Smooth muscle cell of the brain vasculature (primary cell): ENCODE data around the gene EML1.

Experiments
- DNase-seq: peaks from one replicate; pipeline ENCODE4 v3.0.0-alpha.2; 2012; ENCODE audit warnings: low read depth, low spot score

The EML1 gene

DNA sequence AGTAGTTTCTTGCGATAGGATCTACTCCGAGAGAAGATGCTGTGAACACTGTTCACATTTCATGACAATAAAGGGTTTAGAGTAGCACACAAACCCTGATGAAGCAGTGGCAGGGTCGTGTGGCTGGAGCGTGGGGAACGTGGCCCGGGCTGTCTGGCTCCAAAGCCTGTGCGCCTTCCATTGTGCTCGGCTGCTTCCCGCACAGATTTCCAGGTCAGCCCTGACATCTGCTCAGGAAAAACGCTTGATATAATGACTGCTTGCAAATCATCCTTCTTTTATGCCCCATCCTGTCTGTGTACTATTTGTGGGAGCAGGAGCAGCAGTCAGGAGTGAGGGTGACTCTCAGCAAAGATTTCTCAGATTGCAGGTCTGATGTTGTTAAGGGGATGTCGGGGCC is 78.6 kb downstream of the EML1 start:
- DNase-seq, result no peak

DNA sequence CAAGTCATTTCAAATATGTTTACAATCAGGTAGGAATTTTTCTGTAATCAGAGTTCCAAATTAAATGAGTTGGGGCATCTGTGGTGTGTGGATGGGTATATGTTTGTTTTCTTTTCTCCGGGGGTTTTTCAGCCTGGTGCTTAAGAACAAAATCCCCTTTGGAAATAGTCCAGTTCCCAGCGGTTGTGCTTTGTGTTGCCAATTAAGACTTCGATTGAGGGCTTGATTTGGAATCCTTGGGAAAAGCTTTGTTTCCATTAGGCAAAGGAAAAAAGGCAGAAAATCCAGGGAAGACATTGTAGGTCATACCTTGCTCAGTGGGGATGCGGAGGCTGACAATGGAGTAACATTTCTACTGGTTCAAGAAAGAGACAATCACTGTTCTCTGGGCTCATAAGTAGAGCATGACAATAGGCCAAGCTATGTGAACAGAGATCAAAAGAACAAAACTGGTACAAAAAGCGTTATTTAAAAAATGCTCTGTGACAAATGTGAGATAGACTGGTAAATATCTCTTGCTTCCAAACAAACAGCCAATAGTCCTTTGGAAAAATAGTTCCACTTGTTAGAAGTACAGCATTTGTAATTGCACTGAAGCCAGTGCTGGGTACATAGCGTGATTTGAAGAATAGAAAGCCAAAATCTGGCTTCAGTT is 79.7 kb downstream of the EML1 start:
- DNase-seq, result no peak

DNA sequence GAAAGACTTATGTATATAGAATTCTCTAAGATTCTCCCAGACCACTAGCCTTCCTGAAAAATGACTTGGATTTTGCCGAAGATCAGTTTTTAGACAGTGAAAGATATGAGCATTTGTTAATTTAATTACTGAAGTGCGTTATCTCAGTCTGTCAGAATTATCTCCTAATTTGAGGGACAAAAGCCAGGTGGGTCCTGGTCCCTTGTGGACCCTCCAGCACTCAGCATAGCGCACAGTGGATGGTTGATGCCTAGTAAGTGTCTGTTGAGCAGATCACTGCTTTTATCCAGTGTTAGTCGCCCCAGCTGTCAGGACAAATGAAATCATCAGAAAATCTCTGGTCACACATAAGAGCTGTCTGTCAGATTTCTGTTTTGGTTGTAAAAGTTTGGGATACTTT is 80.4 kb downstream of the EML1 start:
- DNase-seq, result no peak

DNA sequence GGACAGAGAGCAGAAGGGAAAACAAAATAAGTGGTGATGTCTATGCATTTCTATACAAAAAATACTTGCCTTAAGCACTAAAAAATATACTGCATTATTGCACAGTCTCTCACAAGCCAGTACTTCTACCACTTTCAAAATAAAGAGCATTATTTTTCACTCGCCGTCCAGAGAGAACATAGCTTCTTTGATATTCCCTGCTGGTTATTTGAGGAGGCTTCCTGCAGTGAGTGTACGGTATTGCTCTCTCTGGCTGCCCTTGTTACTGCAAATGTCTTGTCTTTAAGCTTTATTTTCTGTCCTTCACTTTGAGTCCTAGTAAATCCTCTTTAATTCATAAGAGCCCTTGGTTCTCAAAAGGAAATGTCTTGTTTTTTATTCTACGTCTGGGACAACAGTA is 81.1 kb downstream of the EML1 start:
- DNase-seq, result peak; percentile 39

DNA sequence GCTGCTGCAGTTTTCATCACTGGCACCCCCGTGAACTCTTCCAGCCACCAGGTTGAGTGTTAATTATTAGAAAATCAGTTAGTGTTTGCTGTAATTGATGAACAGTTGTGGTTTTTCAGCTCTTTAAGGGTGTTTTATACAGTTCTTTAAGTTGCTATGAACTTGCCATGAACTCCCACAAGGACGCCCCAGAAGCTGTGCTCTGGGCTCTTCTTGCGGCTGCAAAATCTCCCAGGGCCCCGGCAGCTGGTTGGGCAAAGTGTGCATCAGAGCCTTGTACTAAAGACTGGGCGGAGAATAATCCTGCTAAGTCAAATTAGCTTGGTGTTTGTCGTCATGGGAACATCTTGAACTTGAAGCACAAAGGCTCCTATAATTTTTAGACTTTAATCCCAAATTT is 82.2 kb downstream of the EML1 start:
- no peak for DNase-seq

DNA sequence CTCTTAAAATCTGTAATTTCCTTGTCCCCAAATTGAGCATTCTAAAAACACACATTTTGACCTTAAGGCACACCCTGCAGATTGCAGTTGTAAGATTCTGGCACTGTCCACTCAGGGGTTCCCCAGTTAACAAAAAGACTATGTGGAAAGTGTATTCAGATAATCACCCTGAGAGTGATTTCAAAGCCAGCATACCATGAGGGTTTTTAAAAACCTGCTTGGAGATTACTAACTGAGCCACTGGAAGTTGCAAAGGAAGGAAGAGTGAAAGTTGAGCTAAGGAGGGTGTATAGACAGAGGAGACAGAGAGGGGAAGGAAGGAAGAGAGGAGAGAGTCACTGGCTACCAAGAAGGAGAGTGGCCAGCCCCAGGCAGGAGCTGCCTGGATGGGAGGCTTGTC is 82.6 kb downstream of the EML1 start:
- no peak for DNase-seq

DNA sequence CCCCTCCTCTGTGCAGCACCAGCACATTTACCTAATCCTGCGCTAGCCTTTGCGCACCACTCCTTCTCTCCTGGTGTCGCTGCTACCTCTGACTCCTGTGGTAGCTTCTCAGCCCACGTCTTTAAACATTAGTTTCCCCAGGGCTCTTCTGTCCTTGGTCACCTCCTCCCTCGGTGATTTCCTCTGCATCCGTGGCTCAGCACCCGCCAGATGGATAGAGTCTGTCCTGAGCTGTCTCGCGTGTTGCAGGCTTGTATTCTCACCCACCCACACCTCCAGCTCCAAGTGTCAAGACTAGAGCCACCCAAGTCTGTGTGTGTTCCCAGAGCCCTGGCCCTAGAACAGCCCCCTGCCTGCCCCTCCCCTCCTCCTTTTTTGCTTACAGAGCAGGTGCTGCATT is 83.2 kb downstream of the EML1 start:
- no peak for DNase-seq

DNA sequence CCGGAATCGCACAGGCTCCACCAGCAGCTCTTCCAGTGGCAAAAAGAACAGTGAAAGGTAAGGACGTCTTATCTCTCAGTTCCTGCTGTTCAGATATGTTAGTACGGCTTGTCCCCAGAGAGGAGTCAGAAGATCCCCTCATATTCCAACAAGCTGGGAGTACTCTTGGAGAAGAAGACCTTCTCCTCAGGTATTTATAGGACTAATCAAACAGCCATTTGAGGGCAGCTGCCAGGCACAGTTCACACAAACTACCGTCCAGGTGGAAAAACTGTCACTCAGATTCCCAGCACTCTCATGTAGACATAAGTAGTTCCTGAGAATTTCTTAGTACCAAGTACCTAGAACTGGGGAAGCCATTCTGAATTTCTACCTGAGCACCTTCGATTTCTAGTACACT is 85.3 kb downstream of the EML1 start:
- no peak for DNase-seq

DNA sequence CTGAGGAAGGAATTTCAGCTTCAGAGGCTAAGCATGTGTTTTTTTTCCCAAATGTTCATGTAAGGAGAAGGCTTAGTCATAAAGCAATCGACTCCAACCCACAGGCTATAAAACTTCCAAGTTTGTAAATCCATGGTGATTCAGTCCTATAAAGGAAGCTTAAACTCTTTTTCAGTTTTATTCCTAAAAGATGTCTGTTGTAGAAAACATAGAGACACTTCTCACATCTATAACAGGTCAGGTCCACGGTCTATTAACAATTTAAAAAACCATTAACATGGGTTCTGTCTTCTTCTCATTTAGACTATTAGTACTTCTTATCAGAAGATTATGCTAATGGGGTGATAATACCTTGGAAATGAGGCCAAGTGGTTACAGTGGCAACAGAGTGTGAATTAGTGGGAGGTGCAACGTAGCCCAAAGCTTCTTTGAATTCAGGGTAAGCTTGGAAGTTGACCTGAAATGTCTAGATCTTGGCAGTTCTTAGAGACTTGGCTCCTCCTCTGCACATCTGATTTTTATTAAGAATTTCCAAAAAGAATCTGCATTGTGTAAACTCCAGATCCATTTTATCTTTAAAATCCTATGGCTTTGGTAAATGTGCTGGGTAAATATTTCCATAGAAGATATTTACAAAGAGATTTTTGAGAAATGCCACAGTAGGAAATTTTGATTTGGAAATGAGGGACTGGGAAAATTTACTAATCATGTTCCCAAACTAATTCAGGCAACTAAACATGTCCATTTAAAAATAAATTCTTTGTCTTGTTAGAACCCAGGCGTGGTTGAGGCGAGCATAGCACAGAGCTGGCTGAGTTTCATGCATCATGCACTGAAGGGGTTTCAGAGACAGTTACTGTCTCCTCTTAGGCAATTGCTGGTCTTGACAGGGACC is 86.4 kb downstream of the EML1 start:
- DNase-seq, result no peak

DNA sequence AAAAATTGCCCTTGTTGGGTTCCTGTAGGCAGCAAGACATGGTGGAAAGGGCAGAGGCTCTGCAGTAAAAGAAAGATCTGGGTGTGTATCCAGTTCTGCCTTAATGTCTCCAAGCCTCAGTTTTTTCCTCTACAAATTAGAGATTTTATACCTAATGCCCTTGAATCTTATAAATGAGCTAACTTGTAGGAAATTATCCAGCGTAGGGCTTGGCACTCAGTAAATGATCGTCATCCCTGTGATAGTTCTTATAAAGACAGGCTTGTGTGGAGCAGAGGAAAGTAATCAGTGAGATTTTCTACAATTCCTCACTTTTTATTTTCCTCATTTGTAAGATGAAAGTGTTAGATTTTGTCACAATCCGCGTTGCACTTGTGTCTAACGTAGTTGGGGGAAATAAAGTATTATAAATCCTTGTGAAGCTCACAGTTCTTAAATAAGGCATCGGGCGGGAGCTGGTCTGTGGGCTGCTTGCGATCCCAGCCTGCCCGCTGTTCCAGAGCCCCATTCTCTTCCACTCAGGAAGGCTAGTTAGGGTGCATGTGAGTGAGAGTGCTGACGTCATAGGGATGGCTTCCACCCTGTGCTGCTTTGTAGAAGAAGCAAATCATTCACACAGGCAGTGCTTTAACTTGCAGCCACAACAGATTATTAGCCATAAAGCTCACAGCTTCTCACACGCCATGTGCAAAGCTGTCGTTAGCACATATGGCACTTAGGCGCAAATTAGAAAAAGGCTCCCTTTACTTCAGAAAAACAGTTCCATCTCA is 87.6 kb downstream of the EML1 start:
- no peak for DNase-seq

DNA sequence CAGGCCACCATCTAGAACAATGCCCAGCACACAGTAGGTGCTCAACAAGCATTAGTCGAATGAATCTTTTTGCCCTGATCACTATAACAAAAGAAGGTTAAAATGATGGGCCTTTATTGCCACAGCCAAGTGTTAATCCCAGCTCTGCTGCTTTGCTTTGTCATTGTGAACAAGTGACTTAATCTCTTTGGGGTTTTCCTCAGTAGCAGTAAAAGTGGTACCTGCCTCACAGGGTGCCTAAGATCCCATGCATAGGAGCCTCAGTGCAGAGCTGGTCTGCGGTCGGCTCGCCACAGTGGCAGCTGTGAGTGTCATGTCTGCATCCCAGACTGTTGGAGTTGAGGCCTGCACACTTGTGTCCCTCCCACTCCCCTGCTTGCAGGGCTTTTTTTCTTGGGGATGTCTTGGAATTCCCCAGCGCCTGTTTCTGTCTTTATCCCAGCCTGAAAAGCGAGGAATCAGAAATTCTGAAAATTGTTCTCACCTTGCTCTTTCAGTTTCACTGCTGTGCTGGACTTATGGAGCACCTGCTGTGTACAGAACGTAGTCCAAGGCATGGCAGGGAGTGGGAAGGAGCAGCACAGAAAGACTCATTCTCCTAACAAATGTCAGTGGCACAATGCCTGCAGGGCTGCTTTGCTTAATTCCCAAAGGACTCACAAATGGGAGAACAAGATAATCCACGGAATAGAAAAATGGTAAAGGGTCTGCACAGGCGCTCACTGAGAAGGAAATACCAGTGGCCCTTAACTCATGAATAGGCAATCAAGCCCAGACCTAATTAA is 90.8 kb downstream of the EML1 start:
- no peak for DNase-seq

DNA sequence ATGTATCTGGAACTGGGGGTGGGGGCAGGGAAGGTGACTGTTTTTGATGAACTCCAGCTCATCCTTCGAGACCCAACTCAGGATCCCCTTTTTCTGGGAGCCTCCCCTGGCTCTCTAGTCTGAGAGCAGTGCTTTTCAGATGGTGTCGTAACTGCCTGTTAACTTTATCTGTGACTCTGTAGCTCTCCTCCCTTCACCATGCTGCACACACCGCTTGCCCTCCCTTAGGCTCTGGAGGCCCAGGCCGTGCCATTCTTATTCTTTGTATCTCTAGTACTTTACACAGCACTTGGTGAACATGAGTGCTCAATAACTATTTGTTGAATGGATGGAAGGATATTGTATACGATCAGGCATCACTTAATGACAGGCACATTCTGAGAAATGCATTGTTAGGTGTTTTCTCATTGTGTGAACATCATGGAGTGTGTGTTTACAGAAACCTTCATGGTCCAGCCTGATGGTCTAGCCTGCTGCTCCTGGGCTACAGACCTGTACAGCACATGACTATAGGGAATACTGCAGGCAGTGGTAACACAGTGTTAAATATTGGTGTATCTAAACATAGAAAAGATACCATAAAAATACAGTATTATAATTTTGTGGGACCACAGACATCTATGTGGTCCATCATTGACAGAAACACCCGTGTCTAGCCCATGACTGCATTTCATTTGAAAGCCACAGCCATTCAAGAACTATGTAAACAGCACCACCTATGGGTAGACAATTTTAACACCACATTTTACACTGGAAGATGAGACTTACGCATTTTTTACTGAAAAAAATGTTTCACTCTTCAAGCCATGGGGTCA is 91.8 kb downstream of the EML1 start:
- DNase-seq, result no peak

DNA sequence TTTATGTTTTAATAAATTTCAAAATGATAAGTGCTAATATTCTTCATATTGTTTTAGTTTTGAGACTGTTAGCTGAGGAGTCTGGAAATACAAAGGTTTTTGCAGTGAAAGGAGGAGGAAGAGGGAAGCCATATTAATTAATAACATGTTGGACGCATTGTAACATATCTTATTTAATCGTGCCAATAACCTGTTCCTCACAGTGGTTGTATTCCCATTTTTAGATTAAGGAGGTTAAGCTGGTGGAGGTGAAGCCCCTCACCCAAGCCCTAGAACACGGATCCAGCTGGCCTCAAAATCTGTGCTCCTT is 92.4 kb downstream of the EML1 start:
- no peak for DNase-seq

DNA sequence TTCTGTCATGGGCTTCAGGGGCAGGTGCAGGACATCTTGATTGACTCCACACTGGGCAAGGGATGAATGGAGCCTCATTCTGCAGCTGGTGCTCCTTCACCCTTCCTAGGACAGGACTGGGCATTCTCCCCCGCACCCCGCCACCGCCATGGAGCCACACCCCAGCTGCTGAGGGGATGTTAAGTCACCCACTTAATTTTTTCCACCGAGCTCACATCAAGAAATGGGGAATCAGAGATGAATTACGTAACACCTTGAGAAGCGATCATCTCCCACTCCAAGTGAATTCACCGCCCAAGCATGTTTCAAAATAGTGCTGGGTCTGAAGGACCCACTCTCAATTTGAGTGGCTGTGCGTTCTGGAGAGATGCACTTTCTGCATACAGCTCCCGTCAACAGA is 94.2 kb downstream of the EML1 start:
- no peak for DNase-seq

DNA sequence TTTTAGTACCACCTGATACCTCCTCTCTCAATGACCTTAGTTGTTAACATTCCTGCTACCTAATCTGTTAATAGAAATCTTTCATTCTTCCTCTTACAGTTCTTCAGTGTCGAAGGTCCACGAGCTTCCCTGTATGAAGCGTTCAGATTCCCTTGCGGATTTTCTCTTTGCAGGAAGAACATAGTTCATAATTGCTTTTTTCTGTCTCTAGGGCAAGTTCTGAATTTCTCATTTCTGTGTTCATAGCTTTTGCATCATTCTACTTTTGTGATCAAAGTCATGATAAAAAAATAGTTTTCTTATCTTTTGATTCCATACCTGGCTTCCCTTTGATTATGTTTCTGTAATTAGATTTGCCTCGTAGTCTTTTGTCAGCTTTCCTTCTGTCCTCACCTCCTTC is 94.9 kb downstream of the EML1 start:
- no peak for DNase-seq

DNA sequence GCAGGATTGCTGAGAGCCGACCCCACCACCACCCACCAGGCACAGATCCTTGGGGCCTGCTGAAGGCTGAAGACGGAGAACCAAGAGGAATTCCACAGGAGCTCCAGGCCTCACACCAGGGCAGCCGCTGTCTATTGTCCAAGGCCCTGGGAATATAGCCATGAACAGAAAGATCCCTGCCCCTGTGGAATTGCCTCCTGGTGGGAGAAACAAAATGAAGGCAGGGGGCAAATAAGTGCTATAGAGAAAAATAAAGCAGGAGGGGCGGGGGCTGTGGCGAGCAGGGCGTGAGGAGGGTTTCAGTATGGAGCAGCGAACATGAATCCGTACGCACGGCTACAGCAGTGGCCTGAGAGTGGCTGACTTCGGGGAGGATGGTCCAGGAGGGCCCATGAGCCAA is 96.1 kb downstream of the EML1 start:
- DNase-seq, result no peak

DNA sequence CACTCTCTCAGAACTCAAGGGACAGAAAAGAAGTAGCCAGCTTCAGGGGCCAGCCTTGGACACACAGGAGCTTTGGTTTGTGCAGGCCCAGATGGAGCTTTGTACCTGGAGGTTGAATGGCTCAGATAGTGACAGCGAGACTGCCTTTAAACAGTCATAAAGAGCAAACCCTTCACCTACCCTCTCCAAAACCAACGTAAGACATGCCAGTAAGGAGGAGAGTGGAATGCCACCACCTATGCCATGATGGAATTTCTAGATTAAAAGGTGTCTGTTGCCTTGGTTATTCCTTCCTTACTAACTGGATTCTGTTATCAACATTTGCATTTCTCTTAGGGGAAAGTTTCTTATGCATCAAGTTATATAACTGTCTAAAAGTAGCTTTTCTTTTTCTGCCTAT is 98.1 kb downstream of the EML1 start:
- DNase-seq, result no peak

DNA sequence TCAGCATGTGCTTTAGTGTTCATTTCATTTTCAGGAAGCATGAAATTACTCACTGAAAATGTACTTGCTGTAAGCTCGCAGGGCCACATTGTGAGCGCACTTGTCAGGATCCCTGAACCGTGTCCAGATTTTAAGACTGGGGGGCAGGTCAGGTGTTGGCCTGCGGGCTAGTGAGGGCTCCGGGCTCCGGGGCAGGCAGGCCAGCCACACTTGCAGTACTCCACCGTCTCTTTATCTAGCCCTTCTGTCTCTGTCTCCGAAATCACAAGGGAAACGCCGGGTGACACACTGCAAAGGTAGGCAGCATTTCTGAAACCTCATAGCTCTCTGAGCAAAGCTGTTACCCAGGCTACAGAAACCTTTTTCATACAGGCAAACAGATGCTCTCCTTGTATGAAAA is 98.7 kb downstream of the EML1 start:
- DNase-seq, result no peak

DNA sequence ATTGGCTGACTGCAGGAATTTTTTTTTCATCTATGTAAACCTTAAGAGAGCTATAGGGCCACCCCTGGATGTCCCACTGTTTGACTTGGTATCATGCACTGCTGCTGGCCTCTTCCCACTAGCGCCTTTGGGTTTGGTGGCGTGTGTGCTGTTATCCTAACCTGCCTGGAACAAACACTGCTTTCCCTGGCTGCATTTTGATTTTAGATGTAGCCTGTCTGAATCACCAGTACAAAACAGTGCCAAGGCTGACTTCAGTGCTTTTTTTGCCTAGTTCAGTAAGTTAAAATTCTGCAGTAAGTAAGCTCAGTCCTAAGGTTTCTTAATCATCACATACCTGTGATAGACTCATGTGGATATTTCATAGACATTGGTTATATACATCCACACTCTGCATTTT is 99.2 kb downstream of the EML1 start:
- no peak for DNase-seq

DNA sequence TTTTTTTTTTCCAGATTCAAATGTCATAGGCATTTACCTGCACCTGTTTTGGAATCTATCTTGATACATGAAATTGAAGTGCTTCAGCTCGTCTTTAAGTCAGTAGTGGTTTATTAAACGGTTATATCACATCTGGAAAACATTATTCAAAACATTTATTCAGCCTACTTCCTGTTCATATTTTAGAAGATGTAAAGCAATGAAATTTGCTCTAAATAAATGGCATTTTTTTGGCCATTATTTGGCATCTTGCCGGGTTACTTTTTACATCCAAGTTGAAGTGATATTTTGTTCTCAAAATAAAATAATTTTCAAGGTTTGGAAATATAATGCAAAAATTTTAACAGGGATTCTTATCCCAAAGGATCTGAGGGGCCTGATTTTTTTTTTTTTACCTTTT is 103.1 kb downstream of the EML1 start:
- DNase-seq, result no peak

DNA sequence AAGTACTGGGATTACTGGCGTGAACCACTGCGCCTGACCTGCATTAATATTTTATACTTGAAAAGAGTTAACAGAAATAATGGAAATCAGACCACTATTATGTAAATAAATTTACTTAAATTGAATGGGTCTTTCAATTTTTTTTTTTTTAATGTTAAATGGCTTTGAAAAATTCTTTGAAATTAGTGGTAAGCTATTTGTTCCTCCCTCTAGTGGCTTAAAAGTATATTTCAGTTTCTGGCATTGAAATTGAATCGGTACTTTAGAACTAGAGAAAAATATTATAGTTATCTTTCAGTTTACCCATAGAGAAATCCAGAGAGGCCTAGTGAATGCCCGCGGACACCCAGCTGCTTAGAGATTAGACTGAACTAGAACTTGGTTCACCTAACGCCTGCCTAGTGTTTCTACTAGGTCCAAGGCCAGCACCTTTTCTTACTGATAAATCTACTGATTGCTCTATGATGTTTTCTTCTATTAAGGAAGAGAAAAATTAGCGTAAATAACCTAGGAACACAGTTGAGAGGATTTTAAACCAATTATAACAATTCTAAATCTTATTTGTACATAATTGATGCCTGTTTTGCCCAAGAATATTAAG is 106.5 kb downstream of the EML1 start:
- no peak for DNase-seq
